SKM-1 treated with dmso at 0.1 percent for 144 hours (cell line): ENCODE results near the gene ACAD8.

ENCODE experiments used
- DNase-seq: peaks from one replicate; lab custom pipeline; 2025; ENCODE audit not compliant: unreplicated experiment; lab: John Stamatoyannopoulos, UW

Gene ACAD8

GRCh38 chr11:134253188-134253993 is at the start of gene ACAD8, which contains the start of gene THYN1:
ACAD8 (plus strand) TSS chr11:134253568; CDS start chr11:134253601, 33 bp downstream.
THYN1 (minus strand) TSS chr11:134253352; CDS start chr11:134252882, 470 bp downstream.
- DNase-seq: peak; percentile 91

GRCh38 chr11:134205729-134206128 is 47.6 kb upstream of the ACAD8 start:
- DNase-seq: no peak

DNA sequence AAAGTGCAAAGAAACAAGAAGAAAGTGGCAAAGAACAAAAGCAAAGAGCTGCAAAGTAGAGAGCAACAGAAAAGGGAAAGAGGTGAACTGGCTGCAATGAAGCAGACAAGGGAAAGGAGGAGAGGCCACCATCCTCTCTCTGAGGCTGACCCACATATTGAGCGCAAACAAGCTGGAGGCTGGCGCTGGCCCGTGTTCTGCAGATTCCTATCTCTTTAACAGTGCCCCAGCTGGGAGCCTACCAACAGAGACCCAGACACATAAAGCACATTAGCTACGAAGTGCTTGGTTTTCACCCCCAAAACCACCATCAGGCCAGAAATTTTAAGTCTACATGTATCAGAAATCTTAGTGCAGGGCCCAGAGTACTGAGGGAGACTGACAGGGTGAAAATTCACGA is 47.2 kb upstream of the ACAD8 start:
- no peak for DNase-seq

GRCh38 chr11:134207538-134208239 is 45.7 kb upstream of the ACAD8 start:
- no peak for DNase-seq

DNA sequence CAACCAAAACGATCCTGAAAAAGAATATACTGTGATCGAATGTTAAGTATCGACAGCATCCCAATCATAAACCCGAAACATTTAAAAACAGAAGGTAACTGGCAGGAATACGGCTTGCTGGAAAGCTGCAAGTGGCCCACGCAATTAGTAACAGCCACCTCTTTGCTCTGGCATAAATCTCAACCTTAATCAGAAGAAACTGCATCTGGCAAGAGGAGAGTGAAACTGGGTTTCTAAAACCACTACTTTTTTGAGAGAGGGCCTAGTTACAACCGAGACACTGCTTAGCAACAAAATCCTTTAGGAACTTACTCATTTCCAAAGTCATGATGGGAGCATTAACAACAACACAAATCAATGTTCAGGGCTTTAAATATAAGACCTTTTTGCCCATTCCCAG is 37.5 kb upstream of the ACAD8 start:
- no peak for DNase-seq

- no peak for DNase-seq
Observed at GRCh38 chr11:134216816-134217215, 36.6 kb upstream of the ACAD8 start.

- no peak for DNase-seq
Observed at GRCh38 chr11:134223121-134223520, 30.2 kb upstream of the ACAD8 start.

GRCh38 chr11:134223836-134224709 is 29.3 kb upstream of the ACAD8 start, which contains the start of the genes NCAPD3 and VPS26B:
NCAPD3 (minus strand) TSS chr11:134223967; CDS start chr11:134223926, 41 bp downstream.
VPS26B (plus strand) TSS chr11:134224671; CDS start chr11:134225123, 452 bp downstream.
- DNase-seq: peak; percentile 94

- DNase-seq: peak; percentile 23
Observed at GRCh38 chr11:134224710-134225664, 28.4 kb upstream of the ACAD8 start.

- DNase-seq: no peak
Observed at GRCh38 chr11:134226806-134227325, 26.5 kb upstream of the ACAD8 start.

DNA sequence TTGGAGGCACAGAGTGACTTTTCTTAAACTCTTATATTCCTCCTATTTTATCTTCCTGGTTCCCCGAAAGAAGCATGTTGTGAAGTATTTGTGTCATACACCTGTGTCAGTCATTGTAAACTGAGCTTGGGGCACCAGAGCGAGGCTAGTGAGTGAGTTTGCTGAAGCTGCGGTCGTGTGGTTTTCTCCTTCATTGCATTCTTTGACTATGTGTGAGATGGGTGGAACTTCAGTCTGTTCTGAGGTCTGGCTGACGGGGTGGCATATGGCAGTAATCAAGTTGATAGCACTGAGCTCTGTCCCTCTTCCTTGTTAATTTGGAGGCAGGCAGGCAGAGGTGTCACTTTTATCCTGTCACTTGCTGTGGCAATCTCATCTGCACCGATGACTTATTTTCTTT is 24.7 kb upstream of the ACAD8 start:
- DNase-seq: no peak

- DNase-seq: no peak
Observed at GRCh38 chr11:134229126-134229790, 24.1 kb upstream of the ACAD8 start.

DNA sequence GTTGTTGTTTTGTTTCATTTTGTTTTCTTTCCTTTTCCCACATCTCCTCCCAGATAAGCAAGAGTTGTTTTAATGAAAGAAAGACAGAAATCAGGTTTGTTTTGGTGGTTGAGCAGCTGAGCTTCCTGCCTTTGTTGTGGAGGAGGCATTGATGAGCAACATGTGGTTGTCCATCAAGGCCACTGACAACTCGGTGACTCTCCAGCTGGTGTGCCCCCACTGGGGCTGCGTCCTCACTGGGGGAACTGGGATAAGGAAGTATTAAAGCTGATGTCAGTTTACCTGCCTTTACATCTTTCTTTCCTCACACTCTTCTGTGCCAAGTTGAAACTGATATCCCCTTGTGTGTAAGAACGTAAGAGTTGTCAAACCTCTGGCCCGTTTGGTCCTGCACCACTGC is 23.0 kb upstream of the ACAD8 start:
- no peak for DNase-seq

GRCh38 chr11:134231958-134232659 is 21.3 kb upstream of the ACAD8 start:
- DNase-seq: peak; percentile 12

DNA sequence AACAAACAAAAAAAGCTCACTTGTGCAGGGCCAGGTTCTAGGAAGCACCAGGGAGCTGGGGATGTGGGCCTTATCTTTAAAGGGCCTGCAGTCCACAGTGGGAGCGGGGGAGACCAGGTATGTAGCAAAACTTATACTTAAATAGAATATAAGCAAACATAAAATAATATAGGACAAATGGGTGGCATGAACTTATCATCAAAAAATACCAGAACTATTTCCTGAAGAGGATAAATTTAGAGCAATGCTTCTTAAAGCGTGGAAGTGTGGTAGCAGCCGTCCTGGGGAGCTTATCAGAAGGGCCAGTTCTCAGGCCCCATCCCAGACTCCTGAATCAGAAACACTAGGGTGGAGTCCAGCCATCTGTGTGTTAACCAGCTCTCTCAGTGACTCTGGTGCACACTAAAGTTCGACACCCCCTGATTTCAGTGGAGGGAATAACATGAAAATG is 19.6 kb upstream of the ACAD8 start:
- no peak for DNase-seq

- no peak for DNase-seq
Observed at GRCh38 chr11:134235399-134235798, 18.0 kb upstream of the ACAD8 start.

- no peak for DNase-seq
Observed at GRCh38 chr11:134236834-134237556, 16.4 kb upstream of the ACAD8 start.

- no peak for DNase-seq
Observed at GRCh38 chr11:134237557-134237922, 15.8 kb upstream of the ACAD8 start.
